HepG2 (cell line): Measurements from ENCODE around the gene SSC5D. TPM values are rescaled to one million over a fixed set of nuclear protein-coding genes. Genes with fewer than 3 reads are reported as not detected.
A peak's percentile ranks its signal among the peaks of the same experiment; 100 is the strongest.

Experiments
- ARHGAP35 ChIP-seq: sonication (generic); formaldehyde crosslinking; IDR thresholded peaks from 2 replicates; pipeline ENCODE4 v1.9.0; 2022; ENCODE audit warnings: mild to moderate bottlenecking, inconsistent platforms, moderate library complexity, missing genetic modification reagents, borderline replicate concordance
- ARNT2 ChIP-seq: sonication (generic); formaldehyde crosslinking; IDR thresholded peaks from 2 replicates; pipeline ENCODE4 v1.8.0; 2022; ENCODE audit warnings: mild to moderate bottlenecking, low read depth, missing genetic modification reagents, moderate library complexity
- ATM ChIP-seq: fragments of 450-650 bp; IDR thresholded peaks from 2 replicates; pipeline ENCODE4 v1.7.1; 2017; ENCODE audit warnings: mild to moderate bottlenecking, borderline replicate concordance
- IRF2 ChIP-seq: IDR thresholded peaks from 2 replicates; pipeline ENCODE4 v1.6.1; 2018; ENCODE audit warnings: missing genetic modification reagents, missing compliant biosample characterization
- JARID2 ChIP-seq: sonication (generic); formaldehyde crosslinking; IDR thresholded peaks from 2 replicates; pipeline ENCODE4 v1.8.1; 2023; ENCODE audit warnings: missing genetic modification reagents, inconsistent platforms; ENCODE audit not compliant: insufficient replicate concordance
- MEIS2 ChIP-seq: sonication (generic); formaldehyde crosslinking; IDR thresholded peaks from 2 replicates; pipeline ENCODE4 v1.9.0; 2021; ENCODE audit warnings: mild to moderate bottlenecking, missing genetic modification reagents
- REXO4 ChIP-seq: sonication (generic); formaldehyde crosslinking; IDR thresholded peaks from 2 replicates; pipeline ENCODE4 v1.8.0; 2022; ENCODE audit warnings: missing genetic modification reagents, mild to moderate bottlenecking, borderline replicate concordance
- SPEN ChIP-seq: sonication (generic); formaldehyde crosslinking; IDR thresholded peaks from 2 replicates; pipeline ENCODE4 v1.5.1; 2020; ENCODE audit warnings: low read depth, mild to moderate bottlenecking, missing genetic modification reagents
- ZBTB39 ChIP-seq: sonication (generic); formaldehyde crosslinking; IDR thresholded peaks from 2 replicates; pipeline ENCODE4 v1.5.0; 2020; ENCODE audit warnings: missing genetic modification reagents
- ZFP37 ChIP-seq: sonication (generic); formaldehyde crosslinking; IDR thresholded peaks from 2 replicates; pipeline ENCODE4 v1.4.0; 2020; ENCODE audit warnings: missing genetic modification reagents, borderline replicate concordance
- ZFP41 ChIP-seq: sonication (generic); formaldehyde crosslinking; IDR thresholded peaks from 2 replicates; pipeline ENCODE4 v1.4.0; 2020; ENCODE audit warnings: mild to moderate bottlenecking, missing genetic modification reagents, borderline replicate concordance
- ZFP62 ChIP-seq: sonication (generic); formaldehyde crosslinking; IDR thresholded peaks from 2 replicates; pipeline ENCODE4 v1.4.0; 2020; ENCODE audit warnings: missing genetic modification reagents
- ZNF18 ChIP-seq: sonication (generic); formaldehyde crosslinking; IDR thresholded peaks from 2 replicates; pipeline ENCODE4 v1.8.0; 2022; ENCODE audit warnings: mild to moderate bottlenecking, missing genetic modification reagents; ENCODE audit not compliant: insufficient replicate concordance
- ZNF317 ChIP-seq: sonication (generic); formaldehyde crosslinking; IDR thresholded peaks from 2 replicates; pipeline ENCODE4 v1.5.0; 2020; ENCODE audit warnings: mild to moderate bottlenecking, missing genetic modification reagents
- ZNF350 ChIP-seq: sonication (generic); formaldehyde crosslinking; IDR thresholded peaks from 2 replicates; pipeline ENCODE4 v1.4.0; 2020; ENCODE audit warnings: mild to moderate bottlenecking, low read depth, missing genetic modification reagents, borderline replicate concordance
- ZNF703 ChIP-seq: sonication (generic); formaldehyde crosslinking; IDR thresholded peaks from 2 replicates; pipeline ENCODE4 v1.5.1; 2020; ENCODE audit warnings: missing genetic modification reagents, mild to moderate bottlenecking, moderate library complexity, borderline replicate concordance
- ZNF850 ChIP-seq: sonication (generic); formaldehyde crosslinking; conservative IDR thresholded peaks from 2 replicates; pipeline ENCODE4 v1.9.0; 2021; ENCODE audit warnings: mild to moderate bottlenecking, missing genetic modification reagents
- polyA plus RNA-seq, 8 experiments: library from polyadenylated mRNA; depleted of rRNA in 3 of 8; stranded (reverse) in 7 of 8; unstranded in 1 of 8; fragments of >200 nt; fragmentation: Illumina TruSeq in 4 of 8; extraction: Trizol in 4 of 8; gene quantifications; 2 replicates each; pipeline versions ENCODE4 v1.2.1 to v1.2.3, GENCODE V29; 2011 to 2016; ENCODE audit warnings: low read depth in 4 of 8, missing spikeins in 1 of 8, mixed read lengths in 1 of 8; ENCODE audit not compliant: insufficient read depth in 1 of 8
- total RNA-seq, 5 experiments: library from RNA; depleted of rRNA; stranded (reverse); fragments of >200 nt; fragmentation: Illumina TruSeq; extraction: Trizol; gene quantifications; 2 replicates each; pipeline ENCODE4 v1.2.3, GENCODE V29; 2016; ENCODE audit warnings: low read depth in 1 of 5
- TF ChIP-seq, protein P1 (sequence below): sonication (generic); formaldehyde crosslinking; IDR thresholded peaks from 2 replicates; pipeline ENCODE4 v1.5.1; 2020; ENCODE audit warnings: mild to moderate bottlenecking, missing genetic modification reagents, moderate library complexity
- TF ChIP-seq, protein P2 (sequence below): sonication (generic); formaldehyde crosslinking; IDR thresholded peaks from 2 replicates; pipeline ENCODE4 v1.4.0; 2020; ENCODE audit warnings: mild to moderate bottlenecking, low read depth, missing genetic modification reagents

Gene SSC5D
- total and polyA plus RNA-seq, 2 of the 13 experiments (the other 11 are each of a cell fraction or from before 2014, with no cell fraction given) = not detected

- TF ChIP-seq, protein P1, sequence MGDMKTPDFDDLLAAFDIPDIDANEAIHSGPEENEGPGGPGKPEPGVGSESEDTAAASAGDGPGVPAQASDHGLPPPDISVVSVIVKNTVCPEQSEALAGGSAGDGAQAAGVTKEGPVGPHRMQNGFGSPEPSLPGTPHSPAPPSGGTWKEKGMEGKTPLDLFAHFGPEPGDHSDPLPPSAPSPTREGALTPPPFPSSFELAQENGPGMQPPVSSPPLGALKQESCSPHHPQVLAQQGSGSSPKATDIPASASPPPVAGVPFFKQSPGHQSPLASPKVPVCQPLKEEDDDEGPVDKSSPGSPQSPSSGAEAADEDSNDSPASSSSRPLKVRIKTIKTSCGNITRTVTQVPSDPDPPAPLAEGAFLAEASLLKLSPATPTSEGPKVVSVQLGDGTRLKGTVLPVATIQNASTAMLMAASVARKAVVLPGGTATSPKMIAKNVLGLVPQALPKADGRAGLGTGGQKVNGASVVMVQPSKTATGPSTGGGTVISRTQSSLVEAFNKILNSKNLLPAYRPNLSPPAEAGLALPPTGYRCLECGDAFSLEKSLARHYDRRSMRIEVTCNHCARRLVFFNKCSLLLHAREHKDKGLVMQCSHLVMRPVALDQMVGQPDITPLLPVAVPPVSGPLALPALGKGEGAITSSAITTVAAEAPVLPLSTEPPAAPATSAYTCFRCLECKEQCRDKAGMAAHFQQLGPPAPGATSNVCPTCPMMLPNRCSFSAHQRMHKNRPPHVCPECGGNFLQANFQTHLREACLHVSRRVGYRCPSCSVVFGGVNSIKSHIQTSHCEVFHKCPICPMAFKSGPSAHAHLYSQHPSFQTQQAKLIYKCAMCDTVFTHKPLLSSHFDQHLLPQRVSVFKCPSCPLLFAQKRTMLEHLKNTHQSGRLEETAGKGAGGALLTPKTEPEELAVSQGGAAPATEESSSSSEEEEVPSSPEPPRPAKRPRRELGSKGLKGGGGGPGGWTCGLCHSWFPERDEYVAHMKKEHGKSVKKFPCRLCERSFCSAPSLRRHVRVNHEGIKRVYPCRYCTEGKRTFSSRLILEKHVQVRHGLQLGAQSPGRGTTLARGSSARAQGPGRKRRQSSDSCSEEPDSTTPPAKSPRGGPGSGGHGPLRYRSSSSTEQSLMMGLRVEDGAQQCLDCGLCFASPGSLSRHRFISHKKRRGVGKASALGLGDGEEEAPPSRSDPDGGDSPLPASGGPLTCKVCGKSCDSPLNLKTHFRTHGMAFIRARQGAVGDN (CRISPR knock-in tag) = peak; percentile 100
- TF ChIP-seq ZNF18 (no peak), ARNT2 (CRISPR knock-in tag) (peak; percentile 71), JARID2 (CRISPR knock-in tag) (peak; percentile 36), ARHGAP35 (CRISPR knock-in tag) (peak; percentile 30), ZBTB39 (CRISPR knock-in tag) (peak; percentile 85; the same call in 1 of the 2 replicates), IRF2 (CRISPR knock-in tag) (peak; percentile 86), ZNF317 (CRISPR knock-in tag) (peak; percentile 70; the same call in 1 of the 2 replicates), ZFP41 (CRISPR knock-in tag) (peak; percentile 91; the same call in 1 of the 2 replicates), REXO4 (CRISPR knock-in tag) (no peak), SPEN (peak; percentile 84; the same call in 1 of the 2 replicates), MEIS2 (CRISPR knock-in tag) (peak; percentile 76; the same call in 1 of the 2 replicates), ZNF703 (CRISPR knock-in tag) (0 out of 2 replicates have a peak, but pooled peaks have one; percentile 85), ZNF850 (CRISPR knock-in tag) (no peak), ZFP37 (CRISPR knock-in tag) (no peak), ATM (no peak), ZFP62 (CRISPR knock-in tag) (0 out of 2 replicates have a peak, but pooled peaks have one; percentile 30), ZNF350 (no peak; the same call in 1 of the 2 replicates)
- TF ChIP-seq, protein P2, sequence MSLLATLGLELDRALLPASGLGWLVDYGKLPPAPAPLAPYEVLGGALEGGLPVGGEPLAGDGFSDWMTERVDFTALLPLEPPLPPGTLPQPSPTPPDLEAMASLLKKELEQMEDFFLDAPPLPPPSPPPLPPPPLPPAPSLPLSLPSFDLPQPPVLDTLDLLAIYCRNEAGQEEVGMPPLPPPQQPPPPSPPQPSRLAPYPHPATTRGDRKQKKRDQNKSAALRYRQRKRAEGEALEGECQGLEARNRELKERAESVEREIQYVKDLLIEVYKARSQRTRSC (CRISPR knock-in tag) = peak; percentile 68; the same call in 1 of the 2 replicates
Measured at GRCh38 chr19:55476100-55476775, 12.0 kb upstream of the SSC5D start, which contains the start of gene ZNF628 (continued).
